Brain microvascular endothelial cell (primary cell): ENCODE data around the gene POLG.

Experiments
- DNase-seq: peaks from one replicate; pipeline ENCODE4 v3.0.0-alpha.2; 2020
- H3K27ac ChIP-seq: fragments of 250-450 bp; sonication (Bioruptor Pico); 2 replicates; pipeline ENCODE4 v1.5.1; 2020; ENCODE audit warnings: mild to moderate bottlenecking, moderate library complexity
- H3K27me3 ChIP-seq: fragments of 250-450 bp; sonication (Bioruptor Pico); replicated peaks from 2 replicates; pipeline ENCODE4 v1.5.1; 2020; ENCODE audit warnings: mild to moderate bottlenecking
- H3K36me3 ChIP-seq: fragments of 250-450 bp; sonication (Bioruptor Pico); replicated peaks from 2 replicates; pipeline ENCODE4 v1.5.1; 2020; ENCODE audit warnings: mild to moderate bottlenecking
- H3K4me3 ChIP-seq: 2 replicates; pipeline ENCODE4 v1.5.1; 2011; ENCODE audit warnings: low read depth, mild to moderate bottlenecking, control low read depth, low read length, moderate library complexity
- CTCF ChIP-seq: IDR thresholded peaks from 2 replicates; pipeline ENCODE4 v1.5.1; 2011; ENCODE audit warnings: low read depth, mild to moderate bottlenecking, moderate library complexity, low read length, control low read depth, inconsistent platforms; ENCODE audit errors: missing control alignments
- in situ Hi-C: cut with HindIII; loops from 2 replicates; pipeline ENCODE4 v1.10.0; 2017; ENCODE audit warnings: low sequenced_read_pairs, low pct_ligation_motif_present

The POLG gene

GRCh38 chr15:89301304-89302089 is 33.1 kb downstream of the POLG start:
- no peak for TF ChIP-seq CTCF
- in situ Hi-C loops: no loop called here
- no peaks in the 10 kb centered on the region for H3K27me3 ChIP-seq
- no peak overlapping the region for H3K27ac ChIP-seq
- no peak for DNase-seq
- H3K4me3 ChIP-seq: no peak overlapping the region
- H3K36me3 ChIP-seq: no peaks in the 10 kb centered on the region

GRCh38 chr15:89299896-89300295 is 34.7 kb downstream of the POLG start:
- in situ Hi-C loops: no loop called here
- peak; percentile 30 for TF ChIP-seq CTCF
- peak; percentile 17 for DNase-seq
- H3K27me3 ChIP-seq: no peaks in the 10 kb centered on the region
- H3K4me3 ChIP-seq: no peak overlapping the region
- H3K27ac ChIP-seq: no peak overlapping the region
- H3K36me3 ChIP-seq: no peaks in the 10 kb centered on the region

GRCh38 chr15:89293012-89293411 is 41.6 kb downstream of the POLG start:
- H3K4me3 ChIP-seq: no peak overlapping the region
- H3K27me3 ChIP-seq: no peaks in the 10 kb centered on the region
- no peaks in the 10 kb centered on the region for H3K36me3 ChIP-seq
- DNase-seq: no peak
- no peak for TF ChIP-seq CTCF
- no peak overlapping the region for H3K27ac ChIP-seq
- in situ Hi-C loops: no loop called here

GRCh38 chr15:89291934-89292438 is 42.6 kb downstream of the POLG start:
- Histone ChIP-seq H3K27ac (no peak overlapping the region), H3K4me3 (no peak overlapping the region), H3K27me3 (no peaks in the 10 kb centered on the region), H3K36me3 (no peaks in the 10 kb centered on the region)
- TF ChIP-seq CTCF: no peak
- no peak for DNase-seq
- in situ Hi-C loops: no loop called here

- Histone ChIP-seq H3K27me3 (no peaks in the 10 kb centered on the region), H3K27ac (no peak overlapping the region), H3K4me3 (no peak overlapping the region), H3K36me3 (no peaks in the 10 kb centered on the region)
- in situ Hi-C loops: no loop called here
- DNase-seq: no peak
- no peak for TF ChIP-seq CTCF
Measured at GRCh38 chr15:89283201-89283600, 51.4 kb downstream of the POLG start.

- no peak for TF ChIP-seq CTCF
- Histone ChIP-seq H3K36me3 (no peaks in the 10 kb centered on the region), H3K27me3 (no peaks in the 10 kb centered on the region), H3K4me3 (no peak overlapping the region), H3K27ac (no peak overlapping the region)
- in situ Hi-C loops: no loop called here
- no peak for DNase-seq
Measured at GRCh38 chr15:89282631-89283030, 52.0 kb downstream of the POLG start.
